ENCODE measurements around the gene RPP30.

Gene RPP30

DNA sequence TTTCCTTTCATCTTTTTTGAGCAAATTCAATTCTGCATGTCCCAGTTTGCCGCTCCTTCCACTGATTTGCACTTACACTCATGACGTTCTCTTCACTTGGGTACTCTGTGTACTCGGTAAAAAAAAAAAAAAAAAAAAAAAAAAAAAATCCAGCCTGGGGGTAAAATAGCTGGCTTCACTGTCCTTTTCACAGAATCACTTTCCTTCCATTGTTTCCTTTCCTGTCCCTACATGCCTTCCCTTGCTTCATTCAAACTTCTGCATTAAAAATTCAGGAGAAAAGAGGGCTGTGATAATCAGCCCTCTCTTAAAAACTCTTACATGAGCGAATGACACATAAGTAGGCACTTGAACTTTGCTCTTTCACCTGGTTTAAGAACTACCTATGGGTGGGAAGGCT lies 40.4 kb downstream of the RPP30 start:
- TF ChIP-seq, protein P1, sequence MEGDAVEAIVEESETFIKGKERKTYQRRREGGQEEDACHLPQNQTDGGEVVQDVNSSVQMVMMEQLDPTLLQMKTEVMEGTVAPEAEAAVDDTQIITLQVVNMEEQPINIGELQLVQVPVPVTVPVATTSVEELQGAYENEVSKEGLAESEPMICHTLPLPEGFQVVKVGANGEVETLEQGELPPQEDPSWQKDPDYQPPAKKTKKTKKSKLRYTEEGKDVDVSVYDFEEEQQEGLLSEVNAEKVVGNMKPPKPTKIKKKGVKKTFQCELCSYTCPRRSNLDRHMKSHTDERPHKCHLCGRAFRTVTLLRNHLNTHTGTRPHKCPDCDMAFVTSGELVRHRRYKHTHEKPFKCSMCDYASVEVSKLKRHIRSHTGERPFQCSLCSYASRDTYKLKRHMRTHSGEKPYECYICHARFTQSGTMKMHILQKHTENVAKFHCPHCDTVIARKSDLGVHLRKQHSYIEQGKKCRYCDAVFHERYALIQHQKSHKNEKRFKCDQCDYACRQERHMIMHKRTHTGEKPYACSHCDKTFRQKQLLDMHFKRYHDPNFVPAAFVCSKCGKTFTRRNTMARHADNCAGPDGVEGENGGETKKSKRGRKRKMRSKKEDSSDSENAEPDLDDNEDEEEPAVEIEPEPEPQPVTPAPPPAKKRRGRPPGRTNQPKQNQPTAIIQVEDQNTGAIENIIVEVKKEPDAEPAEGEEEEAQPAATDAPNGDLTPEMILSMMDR (IDR thresholded peaks at IDR 0.05; ENCODE audit: extremely low read depth, missing control alignments) = no peak
- no peak for DNase-seq (ENCODE audit: low spot score)

DNA sequence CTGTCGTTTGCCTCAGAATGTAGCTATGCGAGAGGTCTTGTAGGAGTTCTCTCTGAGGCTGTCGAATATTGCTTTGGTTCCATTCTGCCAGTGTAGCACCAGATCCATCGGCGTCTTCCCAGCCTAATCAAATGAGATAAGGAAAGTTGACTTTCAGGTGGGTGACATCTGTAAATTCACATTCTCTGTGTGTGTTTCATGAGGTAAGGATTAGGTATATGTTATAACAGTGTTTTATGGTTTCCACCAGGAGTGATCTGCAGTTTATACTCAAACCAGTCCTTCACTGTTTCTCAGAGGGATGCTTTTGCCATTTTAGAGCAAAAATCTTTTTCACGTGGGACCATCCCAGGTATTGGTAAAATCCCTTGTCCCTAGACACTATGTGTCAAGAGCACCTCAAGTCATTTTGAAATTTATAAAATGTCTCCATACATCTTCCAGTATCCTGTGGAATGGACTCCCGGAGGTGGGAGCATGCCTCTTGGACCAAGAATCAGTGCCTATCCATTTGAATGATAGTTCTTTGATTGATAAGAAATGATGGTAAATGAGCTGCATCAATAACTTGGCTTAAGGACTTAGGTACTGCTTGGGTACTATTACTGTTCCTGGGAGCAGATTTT lies 41.2 kb downstream of the RPP30 start:
- DNase-seq (ENCODE audit: low spot score) = no peak
- TF ChIP-seq, protein P1 (IDR thresholded peaks at IDR 0.05; ENCODE audit: extremely low read depth, missing control alignments) = no peak

DNA sequence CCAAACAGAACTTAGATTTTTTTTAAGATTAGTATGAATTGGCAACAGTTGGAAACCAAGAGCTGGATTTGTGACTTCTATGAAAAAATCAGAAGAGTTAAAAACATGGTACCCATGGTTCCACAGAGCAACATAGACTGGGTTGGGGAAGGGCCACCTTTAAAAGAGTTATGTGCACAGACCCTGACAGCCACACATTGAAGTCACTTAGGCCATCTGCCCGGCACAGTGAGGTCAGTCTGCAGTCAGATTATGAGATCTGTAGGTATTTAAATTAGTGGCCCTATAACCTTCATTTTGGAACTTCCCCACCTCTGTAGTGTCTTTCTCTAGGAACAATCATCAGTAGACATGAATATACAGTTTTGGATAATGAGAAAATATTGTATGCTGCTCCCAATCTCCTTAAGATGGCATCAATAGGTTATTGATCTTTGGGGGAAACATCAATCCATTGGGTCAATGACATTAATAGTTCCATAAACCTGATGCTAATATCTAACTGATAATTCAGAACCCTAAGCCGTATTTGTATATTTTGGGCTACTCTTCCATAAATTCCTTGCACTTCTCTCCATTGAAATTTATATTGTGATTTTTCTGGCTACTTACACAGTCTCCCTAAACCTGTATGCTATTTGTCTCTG lies 42.1 kb downstream of the RPP30 start:
- DNase-seq (ENCODE audit: low spot score) = no peak
- TF ChIP-seq, protein P1 (IDR thresholded peaks at IDR 0.05; ENCODE audit: extremely low read depth, missing control alignments) = no peak

DNA sequence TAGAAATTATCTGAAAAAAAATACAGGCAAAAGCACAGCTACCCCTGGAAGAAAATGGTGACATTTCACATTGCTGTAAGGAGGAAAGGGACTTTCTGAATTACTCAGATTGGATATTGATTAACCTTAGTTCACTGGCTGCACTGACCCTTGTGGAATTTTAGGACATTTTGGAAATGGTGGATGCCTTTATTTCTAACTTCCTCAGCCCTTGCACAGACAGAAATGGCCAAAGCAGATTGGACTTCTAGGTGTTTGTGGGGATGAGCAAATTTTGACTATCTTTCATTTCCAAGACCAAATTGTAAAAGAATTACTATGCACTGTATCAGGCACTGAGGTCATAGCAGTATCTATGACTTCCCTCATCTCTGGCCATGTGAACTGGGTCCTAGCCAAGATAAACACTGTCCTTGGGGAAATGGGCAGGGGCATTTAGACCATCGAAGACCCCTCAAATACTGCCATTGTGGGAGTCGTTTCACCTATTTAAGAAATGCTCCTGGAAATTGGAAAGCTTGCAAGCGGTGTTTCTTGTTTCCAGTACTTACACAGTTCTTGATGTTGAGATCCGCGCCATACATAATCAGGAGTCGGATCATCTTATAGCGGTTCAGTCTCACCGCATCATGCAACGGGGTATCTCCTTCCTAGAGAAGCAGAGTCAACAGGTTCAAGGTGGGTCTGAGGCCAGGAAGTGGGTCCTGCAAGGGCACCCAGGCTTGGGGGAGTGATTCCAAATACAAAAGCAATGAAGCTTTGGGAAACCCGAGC lies 43.4 kb downstream of the RPP30 start:
- TF ChIP-seq, protein P1 (IDR thresholded peaks at IDR 0.05; ENCODE audit: extremely low read depth, missing control alignments) = no peak

DNA sequence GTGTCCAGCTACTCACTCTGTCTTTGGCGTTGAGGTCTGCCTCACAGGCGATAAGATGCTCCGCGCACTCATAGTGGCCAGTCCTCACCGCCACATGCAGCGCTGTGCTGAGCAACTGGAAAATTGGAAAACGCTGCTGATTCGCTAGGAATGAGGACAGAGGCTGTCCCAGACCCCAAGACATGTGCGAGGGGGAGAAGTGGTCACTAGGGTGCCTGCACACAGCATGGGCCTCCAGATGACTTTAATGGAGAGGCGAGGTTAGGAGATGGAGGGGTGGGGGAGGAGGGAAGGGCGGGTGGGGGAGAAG lies 43.9 kb downstream of the RPP30 start:
- TF ChIP-seq, protein P1 (IDR thresholded peaks at IDR 0.05; ENCODE audit: extremely low read depth, missing control alignments) = no peak
- DNase-seq (ENCODE audit: low spot score) = no peak

More for the DNA sequence above, 43.4 kb downstream of the RPP30 start:
- no peak for DNase-seq (ENCODE audit: low spot score)

DNA sequence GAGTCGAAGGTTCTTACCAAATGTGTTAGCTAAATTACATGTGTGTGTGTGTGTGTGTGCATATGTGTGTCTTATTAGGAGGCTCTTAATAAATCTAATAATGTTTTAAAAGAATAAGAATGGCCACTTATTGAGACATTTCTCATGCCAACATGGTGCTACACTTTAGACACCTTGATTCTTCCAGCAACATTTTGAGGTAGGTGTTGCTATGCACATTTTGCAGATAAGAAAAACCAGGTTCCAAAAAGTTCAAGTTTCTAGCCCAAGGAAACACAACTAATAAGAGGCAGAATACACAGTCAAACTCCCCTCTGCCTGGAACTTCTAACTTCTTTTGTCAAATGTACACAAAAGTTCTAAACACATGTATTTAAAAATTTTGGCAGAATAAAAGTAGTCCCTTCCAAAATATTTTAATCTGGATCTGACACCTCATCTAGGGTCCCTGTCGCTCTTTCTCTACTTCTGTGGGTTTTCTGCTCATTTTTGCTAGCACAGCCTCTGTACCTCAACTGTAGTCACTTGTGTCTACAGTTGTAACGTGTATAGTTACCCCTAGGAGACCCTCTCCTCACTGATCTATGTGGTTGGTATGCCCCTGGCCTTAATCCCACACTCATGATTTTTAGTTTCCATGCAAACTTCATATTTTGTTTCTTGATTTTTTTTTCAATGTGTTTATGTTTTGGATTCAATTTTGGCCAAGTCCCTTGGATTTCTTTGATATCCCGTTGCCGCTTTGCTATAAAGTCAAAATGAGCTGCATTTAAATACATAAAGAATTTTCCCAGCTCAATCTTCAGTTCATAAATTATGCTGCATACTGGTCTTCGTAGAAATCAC lies 44.8 kb downstream of the RPP30 start:
- no peak for DNase-seq (ENCODE audit: low spot score)
- TF ChIP-seq, protein P1 (IDR thresholded peaks at IDR 0.05; ENCODE audit: extremely low read depth, missing control alignments) = no peak

All from GM20000 (cell line).